Choroid plexus epithelial cell (primary cell): ENCODE results near the gene AFG1L.
"Not testable (repeated sequence)": the region's sequence is repeated elsewhere in the genome, so short reads cannot be mapped to it uniquely, and the experiment has no call there.

Experiments used
- DNase-seq: peaks from one replicate; pipeline ENCODE4 v3.0.0-alpha.2; 2010; ENCODE audit warnings: low read depth
- H3K4me3 ChIP-seq: 2 replicates; pipeline ENCODE4 v1.5.1; 2011; ENCODE audit warnings: low read depth, mild to moderate bottlenecking, control low read depth, low read length, moderate library complexity
- CTCF ChIP-seq: conservative IDR thresholded peaks from 2 replicates; pipeline ENCODE4 v1.5.1; 2011; ENCODE audit warnings: low read depth, mild to moderate bottlenecking, control low read depth, inconsistent platforms, low read length, moderate library complexity

AFG1L gene

GRCh38 chr6:108309844-108310243, 15.0 kb downstream of the AFG1L start:
- H3K4me3 ChIP-seq: no peak overlapping the region
- TF ChIP-seq CTCF: no peak
- DNase-seq: no peak

GRCh38 chr6:108312605-108313004, 17.8 kb downstream of the AFG1L start:
- TF ChIP-seq CTCF: no peak
- no peak for DNase-seq
- H3K4me3 ChIP-seq: no peak overlapping the region

GRCh38 chr6:108321253-108321747, 26.4 kb downstream of the AFG1L start:
- no peak overlapping the region for H3K4me3 ChIP-seq
- no peak for TF ChIP-seq CTCF
- peak; percentile 5 for DNase-seq

GRCh38 chr6:108322728-108323127, 27.9 kb downstream of the AFG1L start:
- TF ChIP-seq CTCF: no peak
- DNase-seq: no peak

GRCh38 chr6:108323710-108324466, 29.0 kb downstream of the AFG1L start:
- no peak for TF ChIP-seq CTCF
- no peak overlapping the region for H3K4me3 ChIP-seq
- no peak for DNase-seq

More at GRCh38 chr6:108322728-108323127, 27.9 kb downstream of the AFG1L start:
- no peak overlapping the region for H3K4me3 ChIP-seq

- not testable (repeated sequence) for H3K4me3 ChIP-seq, DNase-seq
Measured at GRCh38 chr6:108330221-108330785, 35.4 kb downstream of the AFG1L start.

GRCh38 chr6:108330806-108331205, 36.0 kb downstream of the AFG1L start:
- TF ChIP-seq CTCF: no peak
- DNase-seq: no peak

More at GRCh38 chr6:108330806-108331205, 36.0 kb downstream of the AFG1L start:
- H3K4me3 ChIP-seq: no peak overlapping the region
